TTC549 (cell line): ENCODE data around the gene SARDH.

Source experiments
- FAIRE-seq: peaks from 2 replicates; lab custom pipeline; 2012; peaks lifted over from hg19 to GRCh38; lab: Jason Lieb, UNC

The SARDH gene

GRCh38 chr9:133737774-133738639 lies at the start of gene SARDH:
Gene SARDH, minus strand, starts transcription at chr9:133738352. Its CDS starts 4,179 bp downstream, at chr9:133734173.
- no peak for FAIRE-seq

GRCh38 chr9:133787754-133788025 lies 49.5 kb upstream of the SARDH start:
- no peak for FAIRE-seq

GRCh38 chr9:133786907-133787753 lies 49.0 kb upstream of the SARDH start:
- FAIRE-seq, result no peak

- no peak for FAIRE-seq
Observed at GRCh38 chr9:133786371-133786753, 48.2 kb upstream of the SARDH start.

- no peak for FAIRE-seq
Observed at GRCh38 chr9:133785753-133786370, 47.7 kb upstream of the SARDH start.

GRCh38 chr9:133784731-133785561 lies 46.8 kb upstream of the SARDH start:
- FAIRE-seq, result no peak

- FAIRE-seq, result no peak
Observed at GRCh38 chr9:133783331-133783731, 45.2 kb upstream of the SARDH start.

GRCh38 chr9:133782157-133783130 lies 44.3 kb upstream of the SARDH start:
- FAIRE-seq, result peak; percentile 67

GRCh38 chr9:133781828-133782135 lies 43.6 kb upstream of the SARDH start:
- FAIRE-seq, result no peak

GRCh38 chr9:133780962-133781827 lies 43.0 kb upstream of the SARDH start:
- no peak for FAIRE-seq

GRCh38 chr9:133780404-133780945 lies 42.3 kb upstream of the SARDH start:
- no peak for FAIRE-seq

- no peak for FAIRE-seq
Observed at GRCh38 chr9:133779516-133780403, 41.6 kb upstream of the SARDH start.

- no peak for FAIRE-seq
Observed at GRCh38 chr9:133779081-133779480, 40.9 kb upstream of the SARDH start.

- FAIRE-seq, result no peak
Observed at GRCh38 chr9:133778336-133779013, 40.3 kb upstream of the SARDH start.

GRCh38 chr9:133777871-133778270 lies 39.7 kb upstream of the SARDH start:
- no peak for FAIRE-seq

- no peak for FAIRE-seq
Observed at GRCh38 chr9:133777068-133777791, 39.1 kb upstream of the SARDH start.
